Ovary (tissue), 9 donors: ENCODE data around the gene PDE8A. TPM values are rescaled to one million over a fixed set of nuclear protein-coding genes. Genes with fewer than 3 reads are reported as not detected.

Source experiments
- DNase-seq, 5 donors: peaks; one replicate each; pipeline ENCODE4 v3.0.0-alpha.2; 2019 to 2020
- H3K27ac ChIP-seq, 2 donors: fragments of 200-600 bp; one replicate each; pipeline versions ENCODE4 v1.5.1 to v1.8.0; 2019 to 2022
- H3K27me3 ChIP-seq: fragments of 200-600 bp; one replicate; pipeline ENCODE4 v1.8.0; 2022
- H3K36me3 ChIP-seq: fragments of 200-600 bp; sonication (generic); one replicate; pipeline ENCODE4 v1.5.1; 2019
- H3K4me1 ChIP-seq: one replicate; pipeline ENCODE4 v1.8.1; 2013; ENCODE audit warnings: mild to moderate bottlenecking, moderate library complexity; ENCODE audit not compliant: insufficient read depth
- H3K4me3 ChIP-seq: fragments of 200-600 bp; sonication (generic); one replicate; pipeline ENCODE4 v1.5.1; 2017
- H3K9me3 ChIP-seq, 2 donors: fragments of 200-600 bp in 1 of 2; sonication (generic) in 1 of 2; one replicate each; pipeline versions ENCODE4 v1.5.1 to v1.8.1; 2013 to 2019; ENCODE audit warnings: mild to moderate bottlenecking in 1 of 2, moderate library complexity in 1 of 2
- CTCF ChIP-seq, 3 donors: fragments of 450-650 bp in 2 of 3; fragments of 200-600 bp in 1 of 3; IDR thresholded peaks; one replicate each; pipeline versions ENCODE4 v1.5.1 to v1.8.0; 2016 to 2022; ENCODE audit warnings: antibody characterized with exemption in 3 of 3, mild to moderate bottlenecking in 1 of 3
- EP300 ChIP-seq: sonication (generic); formaldehyde crosslinking; IDR thresholded peaks from one replicate; pipeline ENCODE4 v1.6.1; 2017; ENCODE audit warnings: antibody characterized with exemption
- POLR2A ChIP-seq: fragments of 450-650 bp; IDR thresholded peaks from one replicate; pipeline ENCODE4 v1.6.1; 2017; ENCODE audit warnings: antibody characterized with exemption, mild to moderate bottlenecking, moderate library complexity
- WGBS, 3 donors: extraction: QIAGEN DNeasy Blood & Tissue Kit in 1 of 3; methylation state at CpG; one replicate each; pipeline versions ENCODE4 v1.1.5 to v1.1.7; 2013 to 2017; 5-methylcytosine and 5-hydroxymethylcytosine counted together
- intact Hi-C, 4 donors: fragments of 100-400 bp; cut with DNase I; formaldehyde crosslinking; loops; one replicate each; pipeline versions ENCODE4 v1.11.0 to v1.15.1; 2022 to 2023
- polyA plus RNA-seq, 2 donors: library from polyadenylated mRNA; stranded (reverse); fragments of 200-250 nt in 1 of 2; fragments of 350-450 nt in 1 of 2; fragmentation: Illumina TruSeq in 1 of 2; extraction: RNeasy Lipid Tissue Mini Kit (QIAGEN cat#74804) in 1 of 2; gene quantifications; one replicate each; pipeline ENCODE4 v1.2.3, GENCODE V29; 2013 to 2014
- total RNA-seq, 7 donors: library from RNA; depleted of rRNA in 2 of 7; stranded (reverse); fragments of >200 nt in 2 of 7; fragmentation: NEBNext Ultra II Directional in 3 of 7; extraction: Animal tissue kit (Norgen Biotek cat#: 25700) in 3 of 7; gene quantifications; one replicate each; pipeline versions ENCODE4 v1.1.0 to v1.2.4, GENCODE V29; 2016 to 2023
- donor health status: DM: no; HTN: no; CAD: no; lungs with moderate emphysema.
- donor health status: DM: no; HTN: no; CAD: no.
- donor health status: Bipolar disorder and iron deficiency.
- donor health status: DM: yes; HTN: yes; CAD: no.
- donor health status: DM: no; HTN: no; CAD: no.
- donor health status: DM: yes; HTN: yes; CAD: no.

The PDE8A gene
- total and polyA plus RNA-seq, 9 donors: 13.8 to 61.8 (median 33.2) TPM

GRCh38 chr15:85141726-85142125, 160.1 kb downstream of the PDE8A start:
- no peak for DNase-seq
- Histone ChIP-seq H3K27me3 (no peaks in the 10 kb centered on the region), H3K36me3 (no peaks in the 10 kb centered on the region), H3K27ac (no peak overlapping the region), H3K4me1 (no peaks in the 10 kb centered on the region), H3K4me3 (no peak overlapping the region), H3K9me3 (no peaks in the 10 kb centered on the region)
- TF ChIP-seq CTCF (IDR thresholded peaks at IDR 0.05): no peak
- TF ChIP-seq POLR2A: no peak
- TF ChIP-seq EP300: no peak
- intact Hi-C loops: no loop called here
- WGBS, 3 donors: 73% methylated on average over 2 of the region's 2 CpGs

- H3K4me3 ChIP-seq: no peak overlapping the region
- DNase-seq: no peak
- no peaks in the 10 kb centered on the region for H3K36me3 ChIP-seq
- no peaks in the 10 kb centered on the region for H3K9me3 ChIP-seq
- H3K4me1 ChIP-seq: no peaks in the 10 kb centered on the region
- intact Hi-C loops: no loop called here
- H3K27me3 ChIP-seq: no peaks in the 10 kb centered on the region
- TF ChIP-seq POLR2A (no peak), CTCF (IDR thresholded peaks at IDR 0.05) (no peak), EP300 (no peak)
- H3K27ac ChIP-seq: no peak overlapping the region
- 53 to 72% (median 67%) methylated on average over 2 of the region's 2 CpGs for WGBS, 3 donors
Measured at GRCh38 chr15:85142312-85142711, 160.7 kb downstream of the PDE8A start.

GRCh38 chr15:85149465-85150129, 167.9 kb downstream of the PDE8A start:
- no peaks in the 10 kb centered on the region for H3K27me3 ChIP-seq
- intact Hi-C loops: no loop called here
- no peak overlapping the region for H3K4me3 ChIP-seq
- no peak overlapping the region for H3K27ac ChIP-seq
- DNase-seq: no peak
- 73 to 78% (median 75%) methylated on average over 5 of the region's 5 CpGs for WGBS, 3 donors
- H3K36me3 ChIP-seq: no peaks in the 10 kb centered on the region
- H3K4me1 ChIP-seq: no peaks in the 10 kb centered on the region
- no peaks in the 10 kb centered on the region for H3K9me3 ChIP-seq
- TF ChIP-seq CTCF (IDR thresholded peaks at IDR 0.05) (no peak), EP300 (no peak), POLR2A (no peak)

- H3K36me3 ChIP-seq: no peaks in the 10 kb centered on the region
- H3K9me3 ChIP-seq: no peaks in the 10 kb centered on the region
- intact Hi-C loops: no loop called here
- DNase-seq: no peak
- WGBS, 3 donors: 83 to 89% (median 85%) methylated on average over 2 of the region's 2 CpGs
- H3K4me3 ChIP-seq: no peak overlapping the region
- H3K27me3 ChIP-seq: no peaks in the 10 kb centered on the region
- H3K4me1 ChIP-seq: no peaks in the 10 kb centered on the region
- TF ChIP-seq EP300: no peak
- TF ChIP-seq POLR2A: no peak
- TF ChIP-seq CTCF (IDR thresholded peaks at IDR 0.05): no peak
- H3K27ac ChIP-seq: no peak overlapping the region
Measured at GRCh38 chr15:85150130-85150480, 168.4 kb downstream of the PDE8A start.
